Measurements from ENCODE around the gene RNLS.

The RNLS gene

DNA sequence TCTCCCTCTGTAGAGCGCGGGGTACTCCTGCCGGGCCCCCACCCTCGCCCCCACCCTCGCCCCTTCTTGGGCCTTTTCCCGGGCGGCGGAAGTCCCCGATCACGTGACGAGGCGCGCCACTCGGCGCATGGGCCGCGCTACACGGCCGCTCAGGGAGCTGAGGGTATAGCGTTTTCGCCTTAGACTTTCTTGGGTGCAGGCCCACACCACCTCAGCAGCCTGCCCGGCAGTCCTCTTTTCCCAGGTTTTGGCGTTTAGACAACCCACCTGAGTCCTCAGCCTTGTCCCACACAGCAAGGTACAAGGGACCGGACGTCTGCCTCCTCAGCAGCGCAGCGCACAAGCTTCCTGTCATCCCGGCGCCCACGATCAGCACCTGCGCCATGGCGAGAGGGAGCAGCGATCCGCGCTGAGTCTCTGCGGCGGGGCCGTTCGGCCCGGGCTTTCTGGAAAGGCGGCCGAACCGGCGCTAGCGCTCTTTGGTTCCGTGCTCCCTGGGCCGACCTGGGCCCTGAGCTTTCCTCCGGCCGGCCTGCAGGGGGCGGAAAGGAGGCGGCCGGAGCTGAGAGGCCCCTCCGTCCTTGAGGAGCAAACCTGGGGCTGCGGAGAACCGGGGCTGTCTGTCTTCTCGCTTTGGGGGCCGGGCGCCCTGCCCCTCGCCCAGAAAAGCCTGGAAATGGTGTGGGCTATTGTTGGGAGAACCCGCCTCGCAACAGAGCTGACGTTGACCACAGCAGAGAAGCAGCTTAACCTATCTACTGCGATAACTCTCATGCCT is at the start of gene RNLS:
TSS of gene RNLS (minus strand) at position 513 of the 778 bp plus-strand sequence.
- no peak for DNase-seq (ENCODE audit: insufficient read length, low spot score)
- FAIRE-seq: no peak
- TF ChIP-seq, protein P1, sequence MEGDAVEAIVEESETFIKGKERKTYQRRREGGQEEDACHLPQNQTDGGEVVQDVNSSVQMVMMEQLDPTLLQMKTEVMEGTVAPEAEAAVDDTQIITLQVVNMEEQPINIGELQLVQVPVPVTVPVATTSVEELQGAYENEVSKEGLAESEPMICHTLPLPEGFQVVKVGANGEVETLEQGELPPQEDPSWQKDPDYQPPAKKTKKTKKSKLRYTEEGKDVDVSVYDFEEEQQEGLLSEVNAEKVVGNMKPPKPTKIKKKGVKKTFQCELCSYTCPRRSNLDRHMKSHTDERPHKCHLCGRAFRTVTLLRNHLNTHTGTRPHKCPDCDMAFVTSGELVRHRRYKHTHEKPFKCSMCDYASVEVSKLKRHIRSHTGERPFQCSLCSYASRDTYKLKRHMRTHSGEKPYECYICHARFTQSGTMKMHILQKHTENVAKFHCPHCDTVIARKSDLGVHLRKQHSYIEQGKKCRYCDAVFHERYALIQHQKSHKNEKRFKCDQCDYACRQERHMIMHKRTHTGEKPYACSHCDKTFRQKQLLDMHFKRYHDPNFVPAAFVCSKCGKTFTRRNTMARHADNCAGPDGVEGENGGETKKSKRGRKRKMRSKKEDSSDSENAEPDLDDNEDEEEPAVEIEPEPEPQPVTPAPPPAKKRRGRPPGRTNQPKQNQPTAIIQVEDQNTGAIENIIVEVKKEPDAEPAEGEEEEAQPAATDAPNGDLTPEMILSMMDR (IDR thresholded peaks at IDR 0.05; ENCODE audit: insufficient read depth, missing control alignments): no peak

DNA sequence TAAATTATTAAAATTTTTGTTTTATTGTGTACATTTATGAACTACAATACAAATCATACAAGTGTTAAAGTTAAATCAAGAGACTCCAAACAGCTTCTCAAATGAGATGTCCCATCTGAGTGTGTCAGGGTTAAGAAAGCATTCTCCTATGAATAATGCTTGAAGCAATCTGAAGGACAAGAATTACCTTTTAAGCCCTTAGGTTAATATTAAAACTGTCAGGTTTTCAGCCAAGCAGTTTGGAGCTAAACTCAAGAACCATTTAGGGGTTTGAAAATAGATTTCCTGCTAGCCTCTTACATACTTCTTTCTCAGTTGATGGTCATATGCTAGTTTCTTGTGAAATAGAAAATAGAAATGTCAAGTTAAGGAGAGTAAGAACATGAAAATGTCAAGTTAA is 41.7 kb upstream of the RNLS start:
- FAIRE-seq: no peak
- TF ChIP-seq, protein P1 (IDR thresholded peaks at IDR 0.05; ENCODE audit: insufficient read depth, missing control alignments): no peak

DNA sequence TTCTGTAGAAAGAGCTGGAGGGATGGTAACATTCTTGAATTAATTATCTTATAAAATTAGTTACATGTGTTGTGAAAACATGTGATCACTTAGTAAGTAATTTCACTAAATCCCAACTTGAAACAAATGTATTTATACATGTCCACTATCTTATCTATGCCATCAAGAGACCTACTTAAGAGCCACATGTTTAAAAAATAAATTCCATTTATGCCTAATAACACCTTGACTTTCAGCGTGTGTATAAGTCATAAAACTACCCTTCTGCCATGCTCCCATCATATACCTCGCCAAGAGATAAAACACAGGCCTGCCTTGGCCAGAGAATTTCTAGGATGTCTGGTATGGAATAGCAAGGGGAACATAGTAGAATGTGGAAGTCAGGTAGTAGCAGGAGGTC is 40.7 kb upstream of the RNLS start:
- FAIRE-seq (no peak), DNase-seq (ENCODE audit: insufficient read length, low spot score) (no peak)
- TF ChIP-seq, protein P1 (IDR thresholded peaks at IDR 0.05; ENCODE audit: insufficient read depth, missing control alignments): no peak

More for the DNA sequence above, 41.7 kb upstream of the RNLS start:
- DNase-seq (ENCODE audit: insufficient read length, low spot score): no peak

DNA sequence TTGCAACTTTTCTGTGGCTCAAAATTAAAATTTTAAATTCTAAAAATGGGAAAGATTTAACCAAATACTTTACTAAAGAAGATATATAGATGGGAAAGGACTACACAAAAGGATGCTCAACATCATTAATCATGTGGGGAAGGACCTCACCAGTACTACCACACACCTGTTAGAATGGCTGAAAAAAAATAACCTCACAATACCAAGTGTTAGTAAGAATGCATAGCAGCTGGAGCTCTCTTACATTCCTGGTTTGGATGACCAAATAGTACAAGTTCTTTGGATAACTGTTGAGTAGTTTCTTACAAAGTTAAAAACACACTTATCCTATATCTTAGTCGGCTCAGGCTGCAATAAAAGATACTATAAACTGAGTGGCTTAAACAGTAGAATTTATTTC is 37.3 kb upstream of the RNLS start:
- TF ChIP-seq, protein P1 (IDR thresholded peaks at IDR 0.05; ENCODE audit: insufficient read depth, missing control alignments): no peak
- DNase-seq (ENCODE audit: insufficient read length, low spot score) (no peak), FAIRE-seq (no peak)

DNA sequence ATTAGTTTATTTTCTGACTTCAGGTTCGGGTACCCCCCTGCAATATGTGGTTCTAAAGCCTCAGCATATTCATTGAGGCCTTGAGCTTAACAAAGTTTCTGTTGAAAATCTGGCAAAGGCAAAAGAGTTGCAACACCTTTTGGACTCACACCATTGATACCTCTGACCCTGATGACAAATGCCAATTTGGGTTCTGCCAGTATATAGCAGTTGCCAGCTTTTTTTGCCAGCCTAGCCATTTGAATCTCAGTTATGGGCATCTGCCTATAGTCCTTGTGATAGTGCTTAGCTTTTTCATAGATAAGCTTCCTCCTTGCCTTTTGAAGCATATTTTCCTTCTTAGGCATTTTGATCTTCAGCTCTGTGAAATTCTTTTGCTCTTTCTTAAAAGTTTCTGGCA is 35.4 kb upstream of the RNLS start:
- no peak for DNase-seq (ENCODE audit: insufficient read length, low spot score)
- TF ChIP-seq, protein P1 (IDR thresholded peaks at IDR 0.05; ENCODE audit: insufficient read depth, missing control alignments): no peak
- FAIRE-seq: no peak

DNA sequence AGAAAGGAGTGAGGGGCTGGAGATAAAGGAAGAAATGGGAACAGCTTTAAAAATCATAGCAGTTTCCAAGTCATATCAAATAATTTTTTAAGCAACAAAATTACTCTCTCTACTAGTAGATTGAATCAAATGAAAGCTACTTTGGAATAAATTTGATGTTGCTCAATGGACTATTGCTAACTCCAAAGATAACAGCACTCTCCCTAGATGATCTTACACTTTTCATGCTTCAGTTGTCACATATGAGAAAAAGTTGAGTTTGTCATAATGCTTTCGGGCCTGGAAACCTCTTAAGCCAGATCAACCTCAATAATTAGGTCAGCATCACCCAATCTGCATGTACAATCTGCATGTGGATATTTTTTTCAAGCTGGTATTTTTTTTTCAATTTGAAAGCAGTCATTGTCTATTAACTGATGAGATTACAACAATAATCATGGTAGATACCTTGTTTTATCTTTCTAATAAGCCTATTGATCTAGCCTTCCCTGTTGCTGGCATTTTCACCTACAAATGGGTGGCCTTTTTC is 34.7 kb upstream of the RNLS start:
- DNase-seq (ENCODE audit: insufficient read length, low spot score) (no peak), FAIRE-seq (peak; percentile 44)
- TF ChIP-seq, protein P1 (IDR thresholded peaks at IDR 0.05; ENCODE audit: insufficient read depth, missing control alignments): no peak
